B cell (primary cell): ENCODE results near the gene SARNP. TPM values are rescaled to one million over a fixed set of nuclear protein-coding genes. Genes with fewer than 3 reads are reported as not detected.

Experiments used
- ATAC-seq: fragments of 200-7000 bp; cut with Tn5 transposase; one replicate; pipeline ENCODE4 v1.10.0; 2021; ENCODE audit warnings: low read depth, mild to moderate bottlenecking, moderate number of reproducible peaks, moderate library complexity
- CTCF ChIA-PET: fragments of 350-600 bp; sonication (Branson Sonifier 250); formaldehyde crosslinking; loops from one replicate; lab custom pipeline; 2021; ENCODE audit warnings: antibody characterized with exemption, inconsistent platforms; lab: Charles Lee
- POLR2A ChIA-PET: fragments of 350-600 bp; sonication (Branson Sonifier 250); formaldehyde crosslinking; loops from one replicate; lab custom pipeline; 2021; ENCODE audit warnings: antibody characterized with exemption; lab: Charles Lee
- DNase-seq: peaks from one replicate; pipeline ENCODE4 v3.0.0; 2013
- H2AFZ ChIP-seq: 2 replicates; pipeline ENCODE4 v1.6.1; 2012; ENCODE audit warnings: mild to moderate bottlenecking, low read depth, low read length; ENCODE audit not compliant: insufficient read depth, poor library complexity, severe bottlenecking
- H3K27ac ChIP-seq, 2 donors: 1 replicate in 1 of 2; 2 replicates in 1 of 2; pipeline ENCODE4 v1.5.1; 2012 to 2013; ENCODE audit warnings: low read length in 2 of 2, mild to moderate bottlenecking in 2 of 2, moderate library complexity in 1 of 2
- H3K27me3 ChIP-seq, 4 experiments: fragments of 200-600 bp in 1 of 4; sonication (generic) in 1 of 4; replicated peaks in 1 of 4; 1 replicate in 2 of 4; 2 replicates in 2 of 4; pipeline versions ENCODE4 v1.6.1 to v1.7.0; 2013 to 2016; ENCODE audit warnings: low read length in 3 of 4, mild to moderate bottlenecking in 2 of 4, mixed read lengths in 1 of 4, moderate library complexity in 1 of 4; ENCODE audit not compliant: insufficient read depth in 4 of 4, control insufficient read depth in 3 of 4; ENCODE audit errors: control extremely low read depth in 1 of 4
- H3K36me3 ChIP-seq, 2 experiments: replicated peaks in 1 of 2; 1 replicate in 1 of 2; 2 replicates in 1 of 2; pipeline versions ENCODE4 v1.6.1 to v1.7.1; 2013; ENCODE audit warnings: low read length in 1 of 2; ENCODE audit not compliant: insufficient read depth in 2 of 2, control insufficient read depth in 1 of 2; ENCODE audit errors: control extremely low read depth in 1 of 2, extremely low read depth in 1 of 2
- H3K4me1 ChIP-seq, 2 donors: fragments of 200-600 bp in 1 of 2; sonication (generic) in 1 of 2; 1 replicate in 1 of 2; 2 replicates in 1 of 2; pipeline versions ENCODE4 v1.5.1 to v1.6.1; 2013 to 2017; ENCODE audit warnings: low read length in 2 of 2; ENCODE audit not compliant: control insufficient read depth in 2 of 2, insufficient read depth in 2 of 2
- H3K4me2 ChIP-seq: replicated peaks from 2 replicates; pipeline ENCODE3; 2012; ENCODE audit warnings: mild to moderate bottlenecking, low read depth, low read length; ENCODE audit not compliant: poor library complexity, severe bottlenecking
- H3K4me3 ChIP-seq, 5 experiments: fragments of 200-600 bp in 1 of 5; sonication (generic) in 1 of 5; 1 replicate in 3 of 5; 2 replicates in 2 of 5; pipeline versions ENCODE4 v1.5.1 to v1.7.0; 2011 to 2016; ENCODE audit warnings: low read length in 4 of 5, mild to moderate bottlenecking in 4 of 5, low read depth in 2 of 5, control low read depth in 1 of 5, moderate library complexity in 1 of 5; ENCODE audit not compliant: insufficient read depth in 1 of 5; ENCODE audit errors: control extremely low read depth in 1 of 5, extremely low read depth in 1 of 5
- H3K79me2 ChIP-seq: fragments of 200-600 bp; sonication (generic); one replicate; pipeline ENCODE4 v1.6.0; 2016; ENCODE audit warnings: low read length; ENCODE audit not compliant: control insufficient read depth, insufficient read depth
- H3K9ac ChIP-seq: fragments of 200-600 bp; sonication (generic); 2 replicates; pipeline ENCODE4 v1.6.1; 2017; ENCODE audit warnings: mild to moderate bottlenecking, low read length, moderate library complexity
- H3K9me3 ChIP-seq, 3 donors: one replicate each; pipeline versions ENCODE4 v1.6.1 to v1.7.1; 2013; ENCODE audit warnings: low read length in 2 of 3; ENCODE audit not compliant: control insufficient read depth in 2 of 3, insufficient read depth in 1 of 3; ENCODE audit errors: control extremely low read depth in 1 of 3
- H4K20me1 ChIP-seq: 2 replicates; pipeline ENCODE4 v1.6.0; 2012; ENCODE audit warnings: mild to moderate bottlenecking, low read length; ENCODE audit not compliant: insufficient read depth, control insufficient read depth, poor library complexity, severe bottlenecking
- H3K27ac Mint-ChIP-seq: one replicate; pipeline ENCODE4 v1.8.0; 2021; ENCODE audit warnings: mixed read lengths
- H3K27me3 Mint-ChIP-seq: one replicate; pipeline ENCODE4 v1.8.0; 2021; ENCODE audit warnings: mixed read lengths
- H3K4me1 Mint-ChIP-seq: one replicate; pipeline ENCODE4 v1.8.0; 2021; ENCODE audit warnings: mixed read lengths
- H3K4me3 Mint-ChIP-seq: one replicate; pipeline ENCODE4 v1.8.0; 2021; ENCODE audit warnings: mixed read lengths
- H3K9me3 Mint-ChIP-seq: one replicate; pipeline ENCODE4 v1.8.0; 2022; ENCODE audit warnings: mixed read lengths; ENCODE audit not compliant: insufficient read depth
- CTCF ChIP-seq: fragments of 200-600 bp; IDR thresholded peaks from one replicate; pipeline ENCODE4 v1.8.0; 2022; ENCODE audit warnings: antibody characterized with exemption, mild to moderate bottlenecking
- EZH2 ChIP-seq: IDR thresholded peaks from 2 replicates; pipeline ENCODE4 v1.6.1; 2012; ENCODE audit warnings: borderline replicate concordance, low read depth, mild to moderate bottlenecking, moderate library complexity, low read length; ENCODE audit not compliant: insufficient read depth, poor library complexity, severe bottlenecking
- WGBS: methylation state at CpG from one replicate; pipeline ENCODE4 v1.1.5; 2013; ENCODE audit warnings: missing lambda C conversion rate; ENCODE audit not compliant: insufficient coverage; 5-methylcytosine and 5-hydroxymethylcytosine counted together
- intact Hi-C: fragments of 100-400 bp; cut with micrococcal nuclease; formaldehyde crosslinking; loops from one replicate; pipeline ENCODE4 v1.10.0; 2022
- polyA plus RNA-seq: library from polyadenylated mRNA; depleted of rRNA; stranded (reverse); fragments of >200 nt; gene quantifications from 2 replicates; pipeline ENCODE4 v1.2.3, GENCODE V29; 2012
- total RNA-seq, 2 donors: library from RNA; stranded (reverse); fragments of 120-200 nt in 1 of 2; gene quantifications; 1 replicate in 1 of 2; 2 replicates in 1 of 2; pipeline versions ENCODE4 v1.2.3 to v1.2.4, GENCODE V29; 2013 to 2022

The SARNP gene
- total and polyA plus RNA-seq, 2 donors (not counting 1 experiment from before 2014, with no cell fraction given): 22.6 to 46.4 TPM

GRCh38 chr12:55718624-55719275 is 98.8 kb downstream of the SARNP start:
- no peak overlapping the region for H3K27ac Mint-ChIP-seq
- H3K4me1 ChIP-seq: peaks cover 16 to 35% of the 10 kb centered on the region in 2 donors
- intact Hi-C loops: no loop called here
- no peaks in the 10 kb centered on the region for H3K27me3 ChIP-seq
- CTCF ChIA-PET: interaction anchor here (1.7 to 11.0 kb wide), 4 partner anchors 10 to 72 kb away, joined by 7 to 147 read pairs (median 16); partner anchors contain the start of gene CD63
- H3K79me2 ChIP-seq: peaks cover 25% of the 10 kb centered on the region
- ATAC-seq (no peak), DNase-seq (no peak)
- no peak overlapping the region for H3K4me3 ChIP-seq
- H3K9me3 Mint-ChIP-seq: no peaks in the 10 kb centered on the region
- no peak overlapping the region for H3K4me3 Mint-ChIP-seq
- peaks cover 23% of the 10 kb centered on the region for H4K20me1 ChIP-seq
- H3K27ac ChIP-seq: no peak overlapping the region
- no peaks in the 10 kb centered on the region for H3K27me3 Mint-ChIP-seq
- peaks cover 0 to 21% of the 10 kb centered on the region in 2 experiments for H3K36me3 ChIP-seq
- POLR2A ChIA-PET: no interaction called here
- no peak for TF ChIP-seq CTCF
- no peak for TF ChIP-seq EZH2
- WGBS: 86% methylated on average over 4 of the region's 4 CpGs
- no peak overlapping the region for H3K9ac ChIP-seq
- H3K4me1 Mint-ChIP-seq: peaks cover 42% of the 10 kb centered on the region
- H3K9me3 ChIP-seq: no peaks in the 10 kb centered on the region
- H2AFZ ChIP-seq: no peak overlapping the region
- no peak overlapping the region for H3K4me2 ChIP-seq

- ChIA-PET CTCF (interaction anchor here (0.6 to 11.0 kb wide), 5 partner anchors 10 to 407 kb away, joined by 3 to 147 read pairs (median 9); partner anchors contain the start of gene CD63), POLR2A (no interaction called here)
- H3K27ac ChIP-seq: no peak overlapping the region
- TF ChIP-seq CTCF (no peak), EZH2 (no peak)
- H3K27me3 ChIP-seq: no peaks in the 10 kb centered on the region
- H3K4me2 ChIP-seq: no peak overlapping the region
- no peak overlapping the region for H3K9ac ChIP-seq
- H2AFZ ChIP-seq: no peak overlapping the region
- peaks cover 16 to 31% of the 10 kb centered on the region in 2 donors for H3K4me1 ChIP-seq
- intact Hi-C loops: no loop called here
- no peak for DNase-seq
- no CpG with 5 or more reads among the region's 4 CpGs for WGBS
- Mint-ChIP-seq H3K27ac (peak overlapping the region; percentile 20), H3K4me3 (peak overlapping the region; percentile 98), H3K27me3 (no peaks in the 10 kb centered on the region), H3K4me1 (peaks cover 38% of the 10 kb centered on the region), H3K9me3 (no peaks in the 10 kb centered on the region)
- peaks cover 25% of the 10 kb centered on the region for H3K79me2 ChIP-seq
- H3K36me3 ChIP-seq: peaks cover 0 to 18% of the 10 kb centered on the region in 2 experiments
- H3K4me3 ChIP-seq: no peak overlapping the region
- no peak for ATAC-seq
- H3K9me3 ChIP-seq: no peaks in the 10 kb centered on the region
- peaks cover 23% of the 10 kb centered on the region for H4K20me1 ChIP-seq
Measured at GRCh38 chr12:55718015-55718414, 99.5 kb downstream of the SARNP start.
